T-helper 1 cell treated with Interleukin-12 subunit alpha and Interleukin-12 subunit beta and Interleukin-4 antibody, amounts not matched to agents 30 μg/mL and 1 μg/mL, for 36 hours (primary cell): Measurements from ENCODE around the gene RGPD8.
"Not testable (repeated sequence)": the region's sequence is repeated elsewhere in the genome, so short reads cannot be mapped to it uniquely, and the experiment has no call there.

Experiments used
- H3K27ac Mint-ChIP-seq: one replicate; pipeline ENCODE4 v1.8.0; 2021; ENCODE audit warnings: mild to moderate bottlenecking, mixed read lengths
- H3K27me3 Mint-ChIP-seq: one replicate; pipeline ENCODE4 v1.8.0; 2021; ENCODE audit warnings: low read depth, mixed read lengths
- H3K36me3 Mint-ChIP-seq: one replicate; pipeline ENCODE4 v1.8.0; 2021; ENCODE audit warnings: low read depth, mixed read lengths
- H3K4me1 Mint-ChIP-seq: one replicate; pipeline ENCODE4 v1.8.0; 2021; ENCODE audit warnings: low read depth, mixed read lengths
- H3K4me3 Mint-ChIP-seq: one replicate; pipeline ENCODE4 v1.8.0; 2021; ENCODE audit warnings: mild to moderate bottlenecking, moderate library complexity, mixed read lengths
- H3K9me3 Mint-ChIP-seq: one replicate; pipeline ENCODE4 v1.8.0; 2021; ENCODE audit warnings: mixed read lengths

RGPD8 gene

DNA sequence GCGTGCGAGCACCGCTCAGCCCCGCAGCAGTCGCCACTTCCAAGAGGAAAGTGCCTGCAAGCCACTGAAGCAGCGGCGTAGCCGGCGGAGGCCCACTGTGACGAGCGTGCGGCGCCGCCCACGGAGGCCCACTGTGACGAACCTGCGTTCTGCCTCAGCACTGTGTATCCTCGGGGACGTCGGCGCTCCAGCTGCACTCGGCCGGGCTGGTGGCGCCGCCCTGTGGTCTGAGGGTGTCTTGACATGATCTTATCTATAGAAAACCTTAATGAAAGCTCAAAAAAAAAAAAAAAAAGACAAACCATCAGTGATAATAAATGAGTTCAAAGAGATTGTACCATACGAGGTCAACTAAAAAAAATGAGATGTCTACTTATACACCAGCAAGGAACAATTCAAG is at the start of gene RGPD8:
RGPD8 (minus strand) TSS at position 166 of the 400 bp plus-strand sequence. CDS start 192 bp downstream, outside the sequence.
- peak within 1 kb of the TSS; percentile 60 for H3K27ac Mint-ChIP-seq
- H3K4me1 Mint-ChIP-seq, H3K9me3 Mint-ChIP-seq, H3K27me3 Mint-ChIP-seq, H3K36me3 Mint-ChIP-seq: not testable (repeated sequence)
- peak within 1 kb of the TSS; percentile 82 for H3K4me3 Mint-ChIP-seq

DNA sequence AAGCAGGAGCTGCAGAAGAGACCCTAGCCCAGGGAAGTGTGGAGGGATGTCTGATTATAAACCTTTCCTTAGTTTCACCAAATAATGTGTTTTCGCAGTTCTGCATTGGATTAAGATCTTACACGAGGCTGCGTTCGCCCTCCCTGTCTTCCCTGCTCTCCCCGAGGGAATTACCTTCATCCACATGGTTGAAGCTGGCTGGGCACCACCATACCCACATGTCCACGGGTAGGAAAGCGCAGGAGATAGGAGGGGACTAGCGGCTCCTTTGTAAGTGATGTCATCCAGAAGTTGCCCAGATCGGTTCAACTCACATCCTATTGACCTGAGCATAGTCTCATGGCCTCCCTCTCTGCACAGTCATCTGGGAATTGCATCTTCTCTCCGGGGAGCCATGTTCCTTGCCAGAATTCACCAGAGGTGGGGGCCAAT is 49.6 kb upstream of the RGPD8 start:
- Mint-ChIP-seq H3K27me3 (peaks cover 3% of the 10 kb centered on the region), H3K36me3 (peaks cover 10% of the 10 kb centered on the region), H3K4me3 (peak overlapping the region; percentile 93), H3K9me3 (no peaks in the 10 kb centered on the region), H3K27ac (peak overlapping the region; percentile 58), H3K4me1 (peaks cover 33% of the 10 kb centered on the region)

DNA sequence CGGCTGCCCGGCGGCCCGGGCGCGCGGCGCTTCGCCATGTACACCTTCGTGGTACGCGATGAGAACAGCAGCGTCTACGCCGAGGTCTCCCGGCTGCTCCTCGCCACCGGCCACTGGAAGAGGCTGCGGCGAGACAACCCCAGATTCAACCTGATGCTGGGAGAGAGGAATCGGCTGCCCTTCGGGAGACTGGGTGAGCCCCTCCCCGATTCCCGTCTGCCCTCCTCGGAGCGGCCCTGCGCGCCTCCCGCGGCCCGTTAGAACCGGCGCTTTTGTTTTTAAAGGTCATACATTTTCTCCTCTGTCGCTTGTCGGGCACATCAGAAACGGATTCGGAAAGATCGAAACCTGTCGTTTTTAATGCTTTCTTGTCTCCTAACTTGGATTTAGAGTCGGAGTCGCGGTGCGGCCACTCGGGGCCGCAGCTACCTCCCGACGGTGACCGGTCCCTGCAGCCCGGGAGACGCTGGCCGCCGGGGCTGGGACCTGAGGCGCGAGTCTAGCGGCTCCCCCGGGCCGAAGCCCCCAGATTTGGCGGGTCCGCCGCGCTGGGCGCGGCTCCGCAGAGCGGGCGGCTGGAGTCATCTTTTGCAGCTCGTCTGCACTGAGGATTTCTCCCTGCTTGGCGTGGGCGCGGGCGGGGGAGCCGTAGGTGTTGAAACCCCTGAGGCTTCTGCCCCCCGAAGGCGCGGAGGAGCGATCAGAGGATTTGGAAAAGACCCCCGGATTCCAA is 49.0 kb upstream of the RGPD8 start:
- Mint-ChIP-seq H3K27ac (peak overlapping the region; percentile 89), H3K27me3 (peaks cover 3% of the 10 kb centered on the region), H3K4me3 (peak overlapping the region; percentile 93), H3K36me3 (peaks cover 10% of the 10 kb centered on the region), H3K9me3 (no peaks in the 10 kb centered on the region), H3K4me1 (peaks cover 33% of the 10 kb centered on the region)

DNA sequence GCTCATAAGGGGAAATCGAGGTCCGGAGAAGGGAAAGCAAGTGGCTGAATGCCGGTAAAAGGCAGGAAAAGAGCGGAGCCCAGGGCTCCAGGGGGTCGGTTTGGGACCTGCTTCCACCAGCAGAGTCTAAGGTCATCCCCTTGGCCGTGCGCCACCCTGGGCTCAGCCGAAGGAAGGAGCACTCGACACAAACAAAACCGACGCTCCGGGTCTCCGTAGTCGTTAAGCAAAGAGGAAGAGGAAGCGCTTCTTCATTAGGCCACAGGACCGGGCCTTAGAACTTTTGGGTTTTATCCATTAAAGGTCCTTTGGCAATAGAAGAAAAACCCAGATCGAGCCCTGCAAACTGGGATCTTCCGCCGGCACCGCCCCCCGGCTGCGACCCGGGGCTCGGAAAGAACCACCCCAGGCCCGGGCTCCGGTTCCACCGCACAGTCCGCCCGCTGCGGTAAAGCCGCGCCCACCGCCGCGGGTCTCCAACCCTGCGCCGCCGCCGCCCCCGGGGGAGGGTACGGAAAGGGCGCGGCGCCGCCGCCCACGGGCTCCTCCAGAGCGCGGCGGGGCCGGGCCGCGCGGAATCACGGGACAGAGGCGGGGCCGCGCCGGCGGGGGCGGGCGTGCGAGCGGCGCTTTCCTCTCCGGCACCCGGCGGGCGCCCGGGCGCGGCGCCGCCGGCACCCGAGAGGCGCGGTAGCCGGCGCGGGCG is 48.2 kb upstream of the RGPD8 start, which contains the start of gene TTL:
TTL (plus strand) TSS at position 629 of the 706 bp plus-strand sequence. CDS start 189 bp downstream, outside the sequence.
- Mint-ChIP-seq H3K4me1 (peaks cover 29% of the 10 kb centered on the region), H3K36me3 (peaks cover 9% of the 10 kb centered on the region), H3K9me3 (no peaks in the 10 kb centered on the region)

DNA sequence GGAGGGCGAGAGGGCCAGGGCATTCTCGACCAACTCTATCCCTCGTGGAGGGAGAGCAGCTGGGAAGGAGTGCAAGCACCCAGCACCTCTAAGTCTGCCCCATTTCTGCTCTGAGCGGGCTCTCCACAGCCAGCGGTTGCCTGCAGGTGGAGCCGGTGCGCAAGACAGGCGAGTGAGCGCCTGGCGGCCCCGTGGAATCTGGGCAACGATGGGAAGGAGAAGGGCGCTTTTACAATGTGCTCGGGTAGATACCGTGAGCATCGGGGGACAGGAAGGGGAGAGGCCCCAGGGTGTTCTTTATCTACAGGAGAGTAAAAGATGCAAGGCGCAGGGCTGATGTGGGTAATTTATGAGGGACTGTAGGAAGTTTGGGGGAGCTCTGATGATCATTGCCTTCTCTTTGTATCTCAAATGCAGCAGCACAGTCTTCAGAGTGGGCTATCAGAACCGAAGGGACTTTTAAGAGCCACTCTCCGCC is 47.6 kb upstream of the RGPD8 start:
- H3K27ac Mint-ChIP-seq, result peak overlapping the region; percentile 89
- H3K27me3 Mint-ChIP-seq, result peaks cover 3% of the 10 kb centered on the region
- no peaks in the 10 kb centered on the region for H3K9me3 Mint-ChIP-seq
- H3K36me3 Mint-ChIP-seq, result peaks cover 5% of the 10 kb centered on the region
- peak overlapping the region; percentile 91 for H3K4me3 Mint-ChIP-seq
- peaks cover 23% of the 10 kb centered on the region for H3K4me1 Mint-ChIP-seq

More for the DNA sequence above, 48.2 kb upstream of the RGPD8 start, which contains the start of gene TTL:
- peaks cover 3% of the 10 kb centered on the region for H3K27me3 Mint-ChIP-seq
- H3K4me3 Mint-ChIP-seq, result peak within 1 kb of the TSS; percentile 93
- H3K27ac Mint-ChIP-seq, result peak within 1 kb of the TSS; percentile 89

DNA sequence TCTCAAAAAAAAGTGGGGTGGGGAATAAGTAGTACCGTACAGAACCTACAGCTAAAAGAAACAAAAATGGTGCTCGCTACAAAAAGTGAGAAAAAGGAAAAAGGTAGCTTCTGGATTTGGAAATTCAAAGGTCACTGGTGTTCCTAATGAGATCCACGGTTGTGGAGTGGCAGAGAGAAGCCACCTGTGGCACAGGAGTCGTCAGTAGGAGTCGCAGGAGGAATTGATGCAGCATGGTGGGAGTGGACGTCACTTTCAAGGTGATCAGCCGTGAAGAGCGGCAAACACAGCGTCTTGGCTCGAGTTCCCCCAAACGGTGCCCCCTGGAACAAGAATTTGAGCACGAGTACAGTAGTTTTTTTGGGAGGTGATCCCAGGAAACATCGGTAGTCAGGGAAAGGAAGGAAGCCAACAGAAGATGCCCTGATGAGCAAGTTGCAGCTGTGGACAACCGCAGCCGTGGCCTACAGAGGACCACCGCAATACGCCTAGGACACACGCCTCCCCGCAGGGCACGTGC is 47.1 kb upstream of the RGPD8 start:
- Mint-ChIP-seq H3K9me3 (no peaks in the 10 kb centered on the region), H3K4me3 (peak overlapping the region; percentile 91), H3K27ac (peak overlapping the region; percentile 89), H3K27me3 (peaks cover 3% of the 10 kb centered on the region), H3K36me3 (peaks cover 5% of the 10 kb centered on the region), H3K4me1 (peaks cover 23% of the 10 kb centered on the region)

DNA sequence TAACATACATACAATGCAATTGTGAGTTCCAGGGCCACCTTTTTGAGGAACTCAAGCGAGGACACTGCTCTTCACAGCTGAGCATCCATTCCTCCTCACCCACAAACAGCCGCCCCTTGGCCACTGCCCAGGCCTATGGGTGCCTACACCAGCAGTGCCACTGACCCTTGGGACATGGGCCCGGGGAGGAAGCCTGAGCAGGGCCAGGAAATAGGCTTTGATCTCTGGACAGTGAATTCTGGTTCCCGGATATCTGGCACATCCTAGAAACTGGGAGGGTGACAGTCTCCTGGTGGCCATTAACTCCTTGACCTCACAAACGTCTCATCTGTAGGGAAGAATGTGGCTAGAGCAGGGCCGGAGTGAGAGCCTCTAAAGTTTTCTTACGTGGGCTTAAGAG is 43.0 kb upstream of the RGPD8 start:
- no peak overlapping the region for H3K4me3 Mint-ChIP-seq
- peaks cover 7% of the 10 kb centered on the region for H3K4me1 Mint-ChIP-seq
- no peaks in the 10 kb centered on the region for H3K36me3 Mint-ChIP-seq
- H3K27me3 Mint-ChIP-seq, result peaks cover 3% of the 10 kb centered on the region
- no peaks in the 10 kb centered on the region for H3K9me3 Mint-ChIP-seq
- no peak overlapping the region for H3K27ac Mint-ChIP-seq

DNA sequence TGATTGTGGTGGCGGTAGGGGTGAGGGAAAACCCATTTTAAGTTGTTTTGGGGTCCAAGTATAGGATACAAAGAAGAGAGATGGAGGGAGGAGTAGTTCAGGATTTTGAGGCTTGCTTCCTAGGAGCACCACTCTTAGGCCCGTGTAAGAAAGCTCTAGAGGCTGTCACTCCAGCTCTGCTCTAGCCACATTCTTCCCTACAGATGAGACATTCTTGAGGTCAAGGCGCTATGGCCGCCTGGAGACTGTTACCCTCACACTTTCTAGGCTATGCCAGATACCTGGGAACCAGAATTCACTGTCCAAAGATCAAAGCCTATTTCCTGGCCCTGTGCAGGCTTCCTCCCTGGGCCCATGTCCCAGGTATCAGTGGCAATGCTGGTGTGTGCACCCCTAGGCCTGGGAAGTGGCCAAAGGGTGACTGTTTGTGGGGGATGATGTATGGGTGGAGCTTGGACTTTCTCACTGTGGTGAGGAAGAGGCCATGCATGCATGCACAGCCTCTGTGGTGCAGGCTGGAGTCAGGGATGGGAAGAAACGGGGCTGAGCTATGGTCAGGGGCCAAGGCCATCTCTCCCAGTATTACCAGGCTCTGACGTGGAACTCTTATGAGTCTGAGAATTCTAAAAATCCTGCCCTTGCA is 41.5 kb upstream of the RGPD8 start:
- no peaks in the 10 kb centered on the region for H3K9me3 Mint-ChIP-seq
- no peak overlapping the region for H3K4me3 Mint-ChIP-seq
- H3K4me1 Mint-ChIP-seq, result no peaks in the 10 kb centered on the region
- peaks cover 3% of the 10 kb centered on the region for H3K27me3 Mint-ChIP-seq
- H3K36me3 Mint-ChIP-seq, result no peaks in the 10 kb centered on the region
- H3K27ac Mint-ChIP-seq, result no peak overlapping the region

DNA sequence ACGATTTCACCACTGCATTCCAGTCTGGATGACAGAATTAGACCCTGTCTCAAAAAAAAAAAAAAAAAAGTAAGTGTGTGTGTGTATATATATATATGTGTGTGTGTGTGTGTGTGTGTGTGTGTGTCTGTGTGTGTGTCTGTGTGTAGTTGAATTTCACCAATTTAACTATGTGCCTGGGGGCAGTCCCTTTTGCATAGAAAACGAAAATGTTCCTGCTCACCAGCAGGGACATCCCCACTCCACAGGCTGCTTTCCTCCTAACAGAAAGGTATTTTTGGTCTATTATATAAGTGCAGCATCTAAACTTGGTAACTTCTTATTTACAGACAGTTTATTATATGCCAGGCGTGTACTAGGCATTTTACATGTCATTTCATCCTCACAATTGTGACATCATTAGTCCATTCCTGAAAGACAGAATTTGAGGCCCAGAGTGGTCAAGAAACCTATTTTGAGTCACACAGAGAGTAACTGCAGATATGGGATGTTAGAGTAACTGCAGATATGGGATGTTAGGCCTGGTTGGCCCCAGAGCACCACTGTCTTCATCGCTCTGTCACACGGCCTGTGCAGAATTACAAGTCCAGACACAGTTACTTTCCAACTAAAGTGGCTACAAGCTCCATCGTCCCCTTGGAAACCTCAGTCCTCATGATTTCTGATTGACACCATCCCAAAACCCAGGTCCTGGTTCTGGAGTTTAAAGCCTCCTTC is 39.3 kb upstream of the RGPD8 start:
- Mint-ChIP-seq H3K27me3 (peaks cover 19% of the 10 kb centered on the region), H3K9me3 (no peaks in the 10 kb centered on the region), H3K36me3 (no peaks in the 10 kb centered on the region), H3K4me3 (no peak overlapping the region), H3K4me1 (no peaks in the 10 kb centered on the region), H3K27ac (no peak overlapping the region)

DNA sequence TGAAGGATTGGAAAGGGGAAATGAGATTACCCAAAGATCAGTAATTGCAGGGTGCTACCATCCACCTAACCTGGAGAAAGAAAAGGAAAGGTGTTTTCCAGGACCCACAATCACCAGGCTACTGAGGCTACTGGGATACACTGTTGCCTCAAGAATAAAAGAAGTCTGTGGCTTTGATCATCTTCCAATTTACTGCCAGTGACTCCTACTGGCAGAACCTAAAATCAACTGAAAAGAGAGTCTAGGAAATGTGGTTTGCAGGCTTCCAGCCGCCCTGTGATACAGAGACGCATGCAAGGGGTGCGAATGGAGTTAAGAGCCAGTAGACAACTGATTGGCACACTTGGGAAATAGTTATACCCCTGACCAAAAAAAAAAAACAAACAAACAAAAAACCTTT is 31.9 kb upstream of the RGPD8 start:
- Mint-ChIP-seq H3K9me3 (no peaks in the 10 kb centered on the region), H3K36me3 (no peaks in the 10 kb centered on the region), H3K27ac (no peak overlapping the region), H3K4me3 (no peak overlapping the region), H3K4me1 (no peaks in the 10 kb centered on the region), H3K27me3 (peaks cover 67% of the 10 kb centered on the region)

DNA sequence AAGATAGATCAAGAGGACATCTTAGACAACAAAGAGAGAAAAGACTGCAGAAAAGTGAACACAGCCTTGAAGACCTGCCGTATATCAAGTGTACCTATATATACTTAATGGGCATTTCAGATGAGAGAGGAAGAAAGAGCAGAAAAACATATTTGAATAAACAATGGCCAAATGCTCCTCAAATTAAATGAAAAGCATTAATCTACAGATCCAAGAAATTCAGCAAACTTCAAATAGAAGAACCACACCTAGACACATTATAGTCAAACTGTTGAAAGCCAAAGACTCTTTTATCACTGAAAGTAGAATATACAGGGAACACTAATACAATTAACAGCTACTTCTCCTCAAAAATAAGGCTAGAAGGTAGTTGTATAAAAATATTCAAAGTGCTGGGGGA is 29.8 kb upstream of the RGPD8 start:
- Mint-ChIP-seq H3K27me3 (peaks cover 63% of the 10 kb centered on the region), H3K9me3 (no peaks in the 10 kb centered on the region), H3K4me1 (no peaks in the 10 kb centered on the region), H3K4me3 (no peak overlapping the region), H3K36me3 (no peaks in the 10 kb centered on the region), H3K27ac (no peak overlapping the region)

DNA sequence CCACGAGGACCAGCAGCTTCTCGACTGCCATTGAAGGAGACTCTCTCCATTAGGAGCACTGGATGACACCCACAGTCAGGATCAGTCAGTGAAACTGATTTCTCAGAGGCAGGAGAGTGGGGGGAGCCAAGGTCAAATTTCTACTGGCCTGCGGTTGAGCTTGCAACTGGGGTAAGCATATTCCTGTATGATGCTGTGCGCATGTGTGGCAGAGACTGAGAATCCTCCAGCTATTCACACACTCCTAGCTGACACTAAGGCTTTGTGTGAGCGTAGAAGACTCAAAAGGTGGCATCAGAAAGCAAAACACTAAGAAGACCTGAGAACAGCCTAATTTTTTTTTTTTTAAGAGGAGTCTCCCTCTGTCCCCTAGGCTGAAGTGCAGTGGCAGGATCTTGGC is 28.7 kb upstream of the RGPD8 start:
- Mint-ChIP-seq H3K27me3 (peaks cover 52% of the 10 kb centered on the region), H3K36me3 (no peaks in the 10 kb centered on the region)

DNA sequence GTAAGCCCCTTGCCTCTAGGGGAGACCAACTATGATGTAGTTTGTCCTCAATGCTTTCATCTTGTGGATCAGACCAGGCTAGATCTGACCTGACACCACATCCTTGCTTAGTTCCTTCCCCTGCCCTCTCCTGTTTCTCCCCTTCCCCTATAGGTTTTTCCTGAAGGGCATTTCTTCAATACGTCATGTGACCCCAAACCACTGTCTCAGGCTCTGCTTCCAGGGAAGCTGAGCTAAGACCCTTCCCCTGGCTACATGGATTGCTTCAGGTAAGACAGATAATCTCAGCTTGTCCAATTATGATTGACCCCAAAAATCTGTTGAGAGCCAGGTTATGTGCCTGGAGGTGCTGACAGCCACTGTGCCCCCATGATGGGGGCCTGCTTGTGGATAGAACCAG is 25.9 kb upstream of the RGPD8 start:
- Mint-ChIP-seq H3K27ac (no peak overlapping the region), H3K4me3 (no peak overlapping the region), H3K9me3 (no peaks in the 10 kb centered on the region), H3K27me3 (peaks cover 43% of the 10 kb centered on the region), H3K4me1 (no peaks in the 10 kb centered on the region), H3K36me3 (no peaks in the 10 kb centered on the region)

More for the DNA sequence above, 28.7 kb upstream of the RGPD8 start:
- Mint-ChIP-seq H3K9me3 (no peaks in the 10 kb centered on the region), H3K27ac (no peak overlapping the region), H3K4me3 (no peak overlapping the region), H3K4me1 (no peaks in the 10 kb centered on the region)

DNA sequence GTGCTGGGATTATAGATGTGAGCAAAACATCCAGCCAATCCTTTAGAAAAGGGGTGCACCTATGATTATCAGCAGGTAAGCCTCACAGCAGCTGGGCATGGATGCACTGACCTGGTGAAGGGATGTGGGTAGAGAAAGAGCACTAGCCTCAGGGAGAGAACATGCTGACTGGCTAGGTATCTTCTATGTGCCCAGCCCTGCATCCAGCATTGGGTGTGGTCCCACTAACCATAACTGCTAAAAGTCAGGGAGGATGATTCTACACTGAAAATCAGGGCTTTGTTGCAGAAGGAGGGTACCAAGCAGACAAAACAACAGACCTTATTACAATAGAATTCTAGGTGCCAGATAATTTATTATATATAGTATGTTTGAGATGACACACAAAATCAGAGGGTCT is 21.1 kb upstream of the RGPD8 start:
- Mint-ChIP-seq H3K27ac (no peak overlapping the region), H3K4me3 (no peak overlapping the region), H3K27me3 (peaks cover 13% of the 10 kb centered on the region), H3K9me3 (no peaks in the 10 kb centered on the region), H3K4me1 (no peaks in the 10 kb centered on the region), H3K36me3 (no peaks in the 10 kb centered on the region)
